GM18526 (cell line): ENCODE results near the gene RASSF10.

Experiments used
- POLR2A ChIP-seq: IDR thresholded peaks from 3 replicates; pipeline ENCODE4 v1.6.1; 2011; ENCODE audit not compliant: insufficient read length; ENCODE audit errors: extremely low read depth

RASSF10 gene

GRCh38 chr11:13052130-13052571, 43.0 kb downstream of the RASSF10 start:
- TF ChIP-seq POLR2A = no peak

GRCh38 chr11:13053255-13053917, 44.3 kb downstream of the RASSF10 start:
- no peak for TF ChIP-seq POLR2A

DNA sequence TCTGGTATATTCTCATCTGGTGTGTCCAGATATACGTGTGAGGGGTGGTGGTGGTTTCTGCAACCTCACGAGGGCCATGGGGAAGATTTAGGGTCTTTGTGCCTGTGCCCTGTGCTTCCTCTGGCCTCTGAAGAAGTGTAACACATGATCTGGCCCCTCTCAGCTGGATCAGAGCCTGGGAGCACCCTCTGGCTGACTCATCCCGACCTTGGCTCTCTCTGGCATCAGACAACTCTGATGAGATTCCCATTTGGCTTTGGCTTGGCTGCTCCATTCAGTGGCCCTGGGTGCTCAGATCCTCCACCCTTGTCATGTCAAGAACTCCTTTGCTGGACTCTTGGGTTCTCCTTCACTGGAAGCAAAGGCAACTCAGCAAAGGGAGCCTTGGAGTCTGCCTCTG, 45.2 kb downstream of the RASSF10 start:
- TF ChIP-seq POLR2A = no peak

- TF ChIP-seq POLR2A = no peak
Observed at GRCh38 chr11:13055200-13055599, 46.1 kb downstream of the RASSF10 start.

DNA sequence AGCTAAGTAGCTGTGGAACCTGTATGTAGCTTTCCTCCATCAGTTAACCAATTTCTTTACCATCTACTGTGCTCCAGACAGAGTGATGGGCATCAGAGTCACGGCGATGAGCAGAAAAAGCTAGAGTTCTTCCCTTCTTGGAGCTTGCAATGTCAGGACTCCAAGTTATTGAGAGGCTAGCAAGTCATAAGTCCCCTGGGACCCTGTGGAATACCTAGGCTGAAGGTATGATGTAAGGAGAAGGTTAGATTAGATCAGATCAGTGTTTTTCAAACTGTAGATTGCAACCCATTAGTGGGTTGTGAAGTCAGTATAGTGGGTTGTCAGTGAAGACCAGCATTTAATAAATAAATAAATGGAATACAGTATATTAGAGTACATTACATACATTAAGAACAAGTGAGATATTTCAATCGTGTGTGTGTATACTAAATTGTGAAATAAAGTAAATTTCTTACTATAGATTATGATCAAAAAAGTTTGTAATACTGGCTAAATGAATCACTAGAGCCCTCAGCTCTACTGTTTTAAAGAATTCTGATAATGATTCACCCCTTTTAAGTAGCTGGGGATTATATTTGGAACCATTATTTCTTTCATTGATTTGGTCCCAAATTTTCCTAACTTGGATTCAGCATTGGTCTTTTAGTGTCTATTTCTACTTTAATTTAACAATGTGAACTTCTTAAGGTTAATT, 52.3 kb downstream of the RASSF10 start:
- TF ChIP-seq POLR2A = no peak
